Caco-2 (cell line): ENCODE data around the gene COPZ1. TPM values are rescaled to one million over a fixed set of nuclear protein-coding genes. Genes with fewer than 3 reads are reported as not detected.

Experiments
- BruUV-seq: library from RNA; stranded (reverse); fragments of 400-500 nt; replicated peaks from 2 replicates; lab custom pipeline; 2021; lab: Mats Ljungman, UMichigan
- CTCF ChIA-PET: fragments of 300-600 bp; sonication (Branson Sonifier 250); formaldehyde crosslinking; loops from one replicate; lab custom pipeline; 2022; ENCODE audit warnings: antibody characterized with exemption; lab: Charles Lee
- POLR2A ChIA-PET: fragments of 300-600 bp; sonication (Branson Sonifier 250); formaldehyde crosslinking; loops from one replicate; lab custom pipeline; 2022; ENCODE audit warnings: antibody characterized with exemption; lab: Charles Lee
- DNase-seq, 2 experiments: peaks; one replicate each; pipeline versions ENCODE4 v3.0.0 to v3.0.0-alpha.2; 2020 to 2022
- H3K27me3 ChIP-seq: replicated peaks from 2 replicates; pipeline ENCODE4 v1.6.0; 2011; ENCODE audit warnings: low read length; ENCODE audit not compliant: control insufficient read depth, insufficient read depth
- H3K36me3 ChIP-seq: 2 replicates; pipeline ENCODE4 v1.5.1; 2011; ENCODE audit warnings: low read length; ENCODE audit not compliant: control insufficient read depth, insufficient read depth
- H3K4me1 ChIP-seq: fragments of 250-450 bp; sonication (Bioruptor Pico); 2 replicates; pipeline ENCODE4 v1.5.1; 2020; ENCODE audit warnings: mild to moderate bottlenecking
- H3K4me3 ChIP-seq: 2 replicates; pipeline ENCODE4 v1.5.1; 2011; ENCODE audit warnings: low read depth, mild to moderate bottlenecking, control low read depth, low read length
- H3K9me3 ChIP-seq: fragments of 250-450 bp; sonication (Bioruptor Pico); 2 replicates; pipeline ENCODE4 v1.5.1; 2020; ENCODE audit warnings: mild to moderate bottlenecking, moderate library complexity
- H3K27ac Mint-ChIP-seq: one replicate; pipeline ENCODE4 v1.8.0; 2022; ENCODE audit warnings: mixed read lengths; ENCODE audit not compliant: unreplicated experiment
- H3K27me3 Mint-ChIP-seq: one replicate; pipeline ENCODE4 v1.8.0; 2022; ENCODE audit warnings: mixed read lengths; ENCODE audit not compliant: insufficient read depth, unreplicated experiment
- H3K36me3 Mint-ChIP-seq: one replicate; pipeline ENCODE4 v1.8.0; 2022; ENCODE audit warnings: mild to moderate bottlenecking, mixed read lengths; ENCODE audit not compliant: insufficient read depth, unreplicated experiment
- H3K4me1 Mint-ChIP-seq: one replicate; pipeline ENCODE4 v1.8.0; 2022; ENCODE audit warnings: low read depth, mixed read lengths; ENCODE audit not compliant: unreplicated experiment
- H3K4me3 Mint-ChIP-seq: one replicate; pipeline ENCODE4 v1.8.0; 2022; ENCODE audit warnings: mild to moderate bottlenecking, moderate library complexity, mixed read lengths; ENCODE audit not compliant: unreplicated experiment
- H3K9me3 Mint-ChIP-seq: one replicate; pipeline ENCODE4 v1.8.0; 2022; ENCODE audit warnings: mixed read lengths; ENCODE audit not compliant: unreplicated experiment
- CTCF ChIP-seq, 2 experiments: fragments of 200-600 bp in 1 of 2; IDR thresholded peaks; 1 replicate in 1 of 2; 2 replicates in 1 of 2; pipeline versions ENCODE4 v1.5.1 to v1.8.0; 2011 to 2022; ENCODE audit warnings: antibody characterized with exemption in 1 of 2, control low read depth in 1 of 2, inconsistent platforms in 1 of 2, low read depth in 1 of 2, low read length in 1 of 2, mild to moderate bottlenecking in 1 of 2, moderate library complexity in 1 of 2; ENCODE audit not compliant: insufficient read depth in 1 of 2, severe bottlenecking in 1 of 2, unreplicated experiment in 1 of 2
- intact Hi-C: fragments of 100-400 bp; cut with micrococcal nuclease; formaldehyde crosslinking; loops from one replicate; pipeline ENCODE4 v1.10.0; 2022; ENCODE audit not compliant: unreplicated experiment
- total RNA-seq: library from RNA; stranded (reverse); gene quantifications from 2 replicates; pipeline ENCODE4 v1.2.3, GENCODE V29; 2022

COPZ1 gene
- total RNA-seq, 1 experiment from 2014 or later: 129 TPM

GRCh38 chr12:54337854-54338650 is 13.1 kb downstream of the COPZ1 start:
- H3K4me1 ChIP-seq: peaks cover 38% of the 10 kb centered on the region
- H3K27me3 Mint-ChIP-seq: no peaks in the 10 kb centered on the region
- no peak overlapping the region for H3K4me3 Mint-ChIP-seq
- peaks cover 1% of the 10 kb centered on the region; the same call in 1 of the 2 replicates for H3K36me3 ChIP-seq
- no peaks in the 10 kb centered on the region for H3K27me3 ChIP-seq
- intact Hi-C loops: loop anchor here (1.0 to 5.0 kb wide), 4 partner anchors 21 to 59 kb away; partner anchors contain the start of gene NFE2
- peaks cover 31% of the 10 kb centered on the region for H3K4me1 Mint-ChIP-seq
- no peaks in the 10 kb centered on the region for H3K9me3 Mint-ChIP-seq
- peaks cover 49% of the 10 kb centered on the region for H3K36me3 Mint-ChIP-seq
- POLR2A ChIA-PET: interaction anchor here (1.1 to 2.5 kb wide), 3 partner anchors 13 to 58 kb away, joined by 5 to 15 read pairs (median 6); partner anchors contain the start of genes CBX5, COPZ1 and HNRNPA1
- H3K9me3 ChIP-seq: peaks cover 9% of the 10 kb centered on the region; the same call in 1 of the 2 replicates
- H3K4me3 ChIP-seq: no peak overlapping the region
- no peak for TF ChIP-seq CTCF (IDR thresholded peaks at IDR 0.05; ENCODE audit: insufficient read depth in 1 of 2, low read depth in 1 of 2, low read length in 1 of 2, severe bottlenecking in 1 of 2, unreplicated experiment in 1 of 2)
- H3K27ac Mint-ChIP-seq: no peak overlapping the region
- no TSS peak for BruUV-seq
- DNase-seq: no peak
- CTCF ChIA-PET: interaction anchor here (0.5 to 3.0 kb wide), 17 partner anchors 13 to 777 kb away, joined by 3 to 41 read pairs (median 4); partner anchors contain the start of genes CBX5, COPZ1, HNRNPA1 and HOXC10

- no peak overlapping the region for H3K4me3 Mint-ChIP-seq
- no TSS peak for BruUV-seq
- H3K9me3 Mint-ChIP-seq: no peaks in the 10 kb centered on the region
- H3K36me3 Mint-ChIP-seq: peaks cover 49% of the 10 kb centered on the region
- H3K4me3 ChIP-seq: no peak overlapping the region
- H3K4me1 ChIP-seq: peaks cover 38% of the 10 kb centered on the region
- H3K27me3 Mint-ChIP-seq: no peaks in the 10 kb centered on the region
- peaks cover 1% of the 10 kb centered on the region for H3K36me3 ChIP-seq
- ChIA-PET POLR2A (no interaction called here), CTCF (no interaction called here)
- no peak for TF ChIP-seq CTCF (IDR thresholded peaks at IDR 0.05; ENCODE audit: insufficient read depth in 1 of 2, low read depth in 1 of 2, low read length in 1 of 2, severe bottlenecking in 1 of 2, unreplicated experiment in 1 of 2)
- intact Hi-C loops: loop anchor here (5.0 kb wide), 1 partner anchor 36 kb away; the partner anchor contains the start of gene NFE2
- no peak for DNase-seq
- H3K27ac Mint-ChIP-seq: no peak overlapping the region
- H3K4me1 Mint-ChIP-seq: peaks cover 31% of the 10 kb centered on the region
- H3K27me3 ChIP-seq: no peaks in the 10 kb centered on the region
- peaks cover 9% of the 10 kb centered on the region; the same call in 1 of the 2 replicates for H3K9me3 ChIP-seq
These were observed 13.9 kb downstream of the COPZ1 start for GRCh38 chr12:54338698-54339296.

- Histone ChIP-seq H3K4me3 (no peak overlapping the region), H3K36me3 (peaks cover 1% of the 10 kb centered on the region), H3K9me3 (peaks cover 9% of the 10 kb centered on the region; the same call in 1 of the 2 replicates), H3K4me1 (peaks cover 38% of the 10 kb centered on the region), H3K27me3 (no peaks in the 10 kb centered on the region)
- H3K9me3 Mint-ChIP-seq: no peaks in the 10 kb centered on the region
- intact Hi-C loops: no loop called here
- no peak for TF ChIP-seq CTCF (IDR thresholded peaks at IDR 0.05; ENCODE audit: insufficient read depth in 1 of 2, low read depth in 1 of 2, low read length in 1 of 2, severe bottlenecking in 1 of 2, unreplicated experiment in 1 of 2)
- DNase-seq: peak; percentile 41
- ChIA-PET POLR2A (interaction anchor here (0.7 to 1.0 kb wide), 2 partner anchors 16 to 54 kb away, joined by 3 read pairs; partner anchors contain the start of gene COPZ1), CTCF (interaction anchor here (0.5 to 1.2 kb wide), 2 partner anchors 16 to 36 kb away, joined by 4 to 7 read pairs; partner anchors contain the start of gene COPZ1)
- H3K4me1 Mint-ChIP-seq: peaks cover 31% of the 10 kb centered on the region
- peaks cover 60% of the 10 kb centered on the region for H3K36me3 Mint-ChIP-seq
- peak overlapping the region; percentile 18 for H3K4me3 Mint-ChIP-seq
- peak overlapping the region; percentile 47 for H3K27ac Mint-ChIP-seq
- H3K27me3 Mint-ChIP-seq: no peaks in the 10 kb centered on the region
- BruUV-seq: no TSS peak
These were observed 15.9 kb downstream of the COPZ1 start for GRCh38 chr12:54340846-54341245.
